ENCODE measurements around the gene FGF22. TPM values are rescaled to one million over a fixed set of nuclear protein-coding genes. Genes with fewer than 3 reads are reported as not detected.

Gene FGF22
- total RNA-seq, 1 donor from 2014 or later: not detected

DNA sequence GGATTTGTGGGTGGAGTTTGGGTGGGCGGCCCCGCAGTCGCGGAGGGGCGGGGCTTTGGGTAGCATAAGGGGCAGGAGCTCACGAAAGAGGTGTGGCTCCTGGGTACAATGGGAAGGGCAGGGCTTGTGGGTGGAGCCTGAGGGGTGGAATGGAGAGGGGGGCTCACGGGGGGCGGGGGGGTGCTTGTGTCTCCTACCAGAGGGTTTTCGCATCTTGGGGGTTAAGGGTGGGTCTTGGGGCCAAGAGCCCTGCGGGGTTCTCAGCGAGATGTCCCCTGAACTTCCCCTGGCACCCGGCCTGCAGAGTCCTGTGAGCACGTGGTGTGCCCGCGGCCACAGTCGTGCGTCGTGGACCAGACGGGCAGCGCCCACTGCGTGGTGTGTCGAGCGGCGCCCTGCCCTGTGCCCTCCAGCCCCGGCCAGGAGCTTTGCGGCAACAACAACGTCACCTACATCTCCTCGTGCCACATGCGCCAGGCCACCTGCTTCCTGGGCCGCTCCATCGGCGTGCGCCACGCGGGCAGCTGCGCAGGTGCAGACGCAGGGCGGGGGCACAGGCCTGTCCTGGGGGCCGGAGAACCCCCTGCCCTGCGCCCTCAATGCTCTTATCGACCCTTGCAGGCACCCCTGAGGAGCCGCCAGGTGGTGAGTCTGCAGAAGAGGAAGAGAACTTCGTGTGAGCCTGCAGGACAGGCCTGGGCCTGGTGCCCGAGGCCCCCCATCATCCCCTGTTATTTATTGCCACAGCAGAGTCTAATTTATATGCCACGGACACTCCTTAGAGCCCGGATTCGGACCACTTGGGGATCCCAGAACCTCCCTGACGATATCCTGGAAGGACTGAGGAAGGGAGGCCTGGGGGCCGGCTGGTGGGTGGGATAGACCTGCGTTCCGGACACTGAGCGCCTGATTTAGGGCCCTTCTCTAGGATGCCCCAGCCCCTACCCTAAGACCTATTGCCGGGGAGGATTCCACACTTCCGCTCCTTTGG, 41.6 kb downstream of the FGF22 start:
- DNase-seq (ENCODE audit: low read depth) (no peak), FAIRE-seq (no peak)
- H3K36me3 ChIP-seq (ENCODE audit: control insufficient read depth, insufficient read depth, low read length): peaks cover 20% of the 10 kb centered on the region
- TF ChIP-seq, protein P1, sequence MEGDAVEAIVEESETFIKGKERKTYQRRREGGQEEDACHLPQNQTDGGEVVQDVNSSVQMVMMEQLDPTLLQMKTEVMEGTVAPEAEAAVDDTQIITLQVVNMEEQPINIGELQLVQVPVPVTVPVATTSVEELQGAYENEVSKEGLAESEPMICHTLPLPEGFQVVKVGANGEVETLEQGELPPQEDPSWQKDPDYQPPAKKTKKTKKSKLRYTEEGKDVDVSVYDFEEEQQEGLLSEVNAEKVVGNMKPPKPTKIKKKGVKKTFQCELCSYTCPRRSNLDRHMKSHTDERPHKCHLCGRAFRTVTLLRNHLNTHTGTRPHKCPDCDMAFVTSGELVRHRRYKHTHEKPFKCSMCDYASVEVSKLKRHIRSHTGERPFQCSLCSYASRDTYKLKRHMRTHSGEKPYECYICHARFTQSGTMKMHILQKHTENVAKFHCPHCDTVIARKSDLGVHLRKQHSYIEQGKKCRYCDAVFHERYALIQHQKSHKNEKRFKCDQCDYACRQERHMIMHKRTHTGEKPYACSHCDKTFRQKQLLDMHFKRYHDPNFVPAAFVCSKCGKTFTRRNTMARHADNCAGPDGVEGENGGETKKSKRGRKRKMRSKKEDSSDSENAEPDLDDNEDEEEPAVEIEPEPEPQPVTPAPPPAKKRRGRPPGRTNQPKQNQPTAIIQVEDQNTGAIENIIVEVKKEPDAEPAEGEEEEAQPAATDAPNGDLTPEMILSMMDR (IDR thresholded peaks at IDR 0.05; ENCODE audit: insufficient read depth, low read length, severe bottlenecking): no peak
- peak overlapping the region; percentile 19 for H3K4me3 ChIP-seq (ENCODE audit: low read depth, low read length)
- H3K27me3 ChIP-seq (ENCODE audit: control insufficient read depth, insufficient read depth, low read length): no peaks in the 10 kb centered on the region

DNA sequence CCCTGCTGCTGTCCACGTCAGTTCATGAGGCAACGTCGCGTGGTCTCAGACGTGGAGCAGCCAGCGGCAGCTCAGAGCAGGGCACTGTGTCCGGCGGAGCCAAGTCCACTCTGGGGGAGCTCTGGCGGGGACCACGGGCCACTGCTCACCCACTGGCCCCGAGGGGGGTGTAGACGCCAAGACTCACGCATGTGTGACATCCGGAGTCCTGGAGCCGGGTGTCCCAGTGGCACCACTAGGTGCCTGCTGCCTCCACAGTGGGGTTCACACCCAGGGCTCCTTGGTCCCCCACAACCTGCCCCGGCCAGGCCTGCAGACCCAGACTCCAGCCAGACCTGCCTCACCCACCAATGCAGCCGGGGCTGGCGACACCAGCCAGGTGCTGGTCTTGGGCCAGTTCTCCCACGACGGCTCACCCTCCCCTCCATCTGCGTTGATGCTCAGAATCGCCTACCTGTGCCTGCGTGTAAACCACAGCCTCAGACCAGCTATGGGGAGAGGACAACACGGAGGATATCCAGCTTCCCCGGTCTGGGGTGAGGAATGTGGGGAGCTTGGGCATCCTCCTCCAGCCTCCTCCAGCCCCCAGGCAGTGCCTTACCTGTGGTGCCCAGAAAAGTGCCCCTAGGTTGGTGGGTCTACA, 43.1 kb downstream of the FGF22 start:
- TF ChIP-seq, protein P1 (IDR thresholded peaks at IDR 0.05; ENCODE audit: insufficient read depth, low read length, severe bottlenecking): no peak

DNA sequence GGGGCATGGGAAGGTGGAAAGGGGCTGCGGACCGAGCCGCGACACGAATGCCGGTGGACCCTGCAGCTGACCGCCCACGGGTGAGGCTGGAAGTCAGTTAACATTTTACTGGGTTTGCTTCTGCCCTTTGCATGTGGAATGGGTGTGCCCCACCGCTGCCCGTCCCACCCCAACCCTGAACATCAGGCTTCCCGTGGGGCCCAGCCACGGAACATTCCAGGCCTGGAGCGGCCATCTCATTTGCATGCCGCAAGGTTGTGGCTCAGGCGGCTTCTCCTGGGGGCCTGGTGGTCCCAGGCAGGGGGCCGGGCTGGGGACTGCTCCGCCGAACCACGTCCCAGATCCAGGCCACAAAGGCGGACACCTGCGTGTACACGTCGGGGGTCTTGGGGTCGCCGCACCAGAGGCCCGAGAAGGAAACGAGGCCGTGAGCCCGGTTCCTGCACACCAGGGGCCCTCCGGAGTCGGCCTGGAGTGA, 45.8 kb downstream of the FGF22 start:
- DNase-seq (ENCODE audit: low read depth): no peak
- no peaks in the 10 kb centered on the region for H3K27me3 ChIP-seq (ENCODE audit: control insufficient read depth, insufficient read depth, low read length)
- no peak for FAIRE-seq
- H3K4me3 ChIP-seq (ENCODE audit: low read depth, low read length): no peak overlapping the region
- H3K36me3 ChIP-seq (ENCODE audit: control insufficient read depth, insufficient read depth, low read length): peaks cover 9% of the 10 kb centered on the region
- TF ChIP-seq, protein P1 (IDR thresholded peaks at IDR 0.05; ENCODE audit: insufficient read depth, low read length, severe bottlenecking): no peak

More for the DNA sequence above, 43.1 kb downstream of the FGF22 start:
- no peaks in the 10 kb centered on the region for H3K27me3 ChIP-seq (ENCODE audit: control insufficient read depth, insufficient read depth, low read length)
- FAIRE-seq: no peak
- H3K4me3 ChIP-seq (ENCODE audit: low read depth, low read length): no peak overlapping the region
- H3K36me3 ChIP-seq (ENCODE audit: control insufficient read depth, insufficient read depth, low read length): peaks cover 18% of the 10 kb centered on the region
- DNase-seq (ENCODE audit: low read depth): no peak

DNA sequence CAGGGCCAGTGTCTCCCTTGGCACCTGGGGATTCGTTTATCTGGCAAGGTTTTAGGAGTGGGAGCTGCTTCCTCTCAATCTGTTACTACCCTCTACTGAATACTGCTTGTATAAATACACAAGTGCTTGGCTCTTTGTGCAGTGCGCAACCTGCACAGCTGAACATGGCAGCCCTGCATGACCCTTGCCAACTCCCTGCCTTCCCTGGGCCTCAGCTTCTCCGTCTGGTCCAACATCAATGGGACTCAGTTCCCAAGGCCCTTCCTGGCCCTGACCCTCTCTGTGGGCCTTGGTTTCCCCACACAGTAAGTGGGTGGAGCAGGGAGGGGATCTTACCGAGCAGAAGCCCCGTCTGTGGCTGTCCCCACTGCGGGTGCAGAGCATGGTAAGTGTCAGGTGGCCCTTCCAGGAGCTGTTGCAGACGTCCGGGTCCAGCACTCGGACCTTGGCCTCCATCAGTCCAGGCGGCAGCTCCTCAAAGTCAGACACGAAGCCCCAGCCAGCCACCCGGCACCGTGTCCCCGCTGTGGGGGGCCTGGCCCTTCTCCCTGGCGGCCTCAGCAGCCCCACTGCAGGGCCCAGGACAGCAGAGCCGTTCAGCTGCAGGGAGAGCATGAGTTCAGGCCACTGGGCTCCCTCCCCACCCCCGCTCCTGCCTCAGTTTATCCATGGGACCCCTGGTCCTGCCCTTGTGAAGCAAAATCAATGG, 47.1 kb downstream of the FGF22 start:
- peaks cover 2% of the 10 kb centered on the region for H3K36me3 ChIP-seq (ENCODE audit: control insufficient read depth, insufficient read depth, low read length)
- TF ChIP-seq, protein P1 (IDR thresholded peaks at IDR 0.05; ENCODE audit: insufficient read depth, low read length, severe bottlenecking): no peak
- no peak overlapping the region for H3K4me3 ChIP-seq (ENCODE audit: low read depth, low read length)
- no peak for DNase-seq (ENCODE audit: low read depth)
- no peak for FAIRE-seq
- H3K27me3 ChIP-seq (ENCODE audit: control insufficient read depth, insufficient read depth, low read length): no peaks in the 10 kb centered on the region

DNA sequence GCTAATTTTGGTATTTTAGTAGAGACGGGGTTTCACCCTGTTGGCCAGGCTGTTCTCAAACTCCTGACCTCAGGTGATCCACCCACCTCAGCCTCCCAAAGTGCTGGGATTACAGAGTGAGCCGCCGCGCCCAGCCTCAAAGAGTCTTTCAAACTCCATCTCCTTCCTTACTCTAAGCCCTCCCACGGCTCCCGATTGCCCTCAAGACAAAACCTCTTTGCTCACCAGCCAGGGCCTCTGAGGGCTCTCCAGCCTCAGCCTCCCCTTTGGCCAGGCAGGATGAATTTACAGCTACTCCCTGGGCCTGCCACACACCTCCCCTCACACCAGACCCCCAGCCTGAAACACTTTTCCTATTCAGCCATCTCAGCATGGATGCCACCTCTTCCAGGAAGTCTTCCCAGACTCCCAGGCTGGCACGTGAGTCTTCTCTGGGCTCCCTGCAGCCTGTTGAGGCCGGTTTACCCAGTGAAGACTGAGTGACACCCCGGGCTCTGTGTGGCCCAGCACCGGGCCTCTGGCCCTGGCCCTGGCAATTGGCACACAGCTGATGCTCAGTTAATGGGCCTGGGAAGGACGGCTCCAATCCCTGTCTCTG, 48.0 kb downstream of the FGF22 start:
- TF ChIP-seq, protein P1 (IDR thresholded peaks at IDR 0.05; ENCODE audit: insufficient read depth, low read length, severe bottlenecking): no peak
- Histone ChIP-seq H3K27me3 (ENCODE audit: control insufficient read depth, insufficient read depth, low read length) (no peaks in the 10 kb centered on the region), H3K36me3 (ENCODE audit: control insufficient read depth, insufficient read depth, low read length) (no peaks in the 10 kb centered on the region), H3K4me3 (ENCODE audit: low read depth, low read length) (no peak overlapping the region)
- DNase-seq (ENCODE audit: low read depth) (no peak), FAIRE-seq (no peak)
